Stimulated activated CD4-positive, alpha-beta T cell treated with anti-CD3 and anti-CD28 coated beads, Interleukin-12 subunit alpha, Interleukin-12 subunit beta, amount 100 ng/mL, for 48 hours (primary cell): Measurements from ENCODE around the gene PNPLA2.

Source experiments
- DNase-seq, 3 donors: peaks; one replicate each; pipeline ENCODE4 v3.0.0-alpha.2; 2020; ENCODE audit warnings: low read depth in 2 of 3, low spot score in 1 of 3

Gene PNPLA2

GRCh38 chr11:783581-784015 lies 35.1 kb upstream of the PNPLA2 start:
- DNase-seq = no peak

GRCh38 chr11:786235-787083 lies 32.3 kb upstream of the PNPLA2 start:
- no peak for DNase-seq

- DNase-seq = no peak
These were observed 31.5 kb upstream of the PNPLA2 start for GRCh38 chr11:787084-787675.

GRCh38 chr11:788009-788640 lies 30.6 kb upstream of the PNPLA2 start:
- no peak for DNase-seq

- no peak for DNase-seq
These were observed 29.5 kb upstream of the PNPLA2 start for GRCh38 chr11:788953-789940.

GRCh38 chr11:789943-790342 lies 28.8 kb upstream of the PNPLA2 start, which contains the start of gene CEND1:
Gene CEND1 (minus strand): TSS chr11:790090. CDS start chr11:788576, 1,514 bp downstream.
- DNase-seq = peak in 1 of 3 donors; percentile 51

- DNase-seq = no peak
These were observed 27.8 kb upstream of the PNPLA2 start for GRCh38 chr11:790721-791564.

GRCh38 chr11:791658-792534 lies 26.8 kb upstream of the PNPLA2 start:
- no peak for DNase-seq

GRCh38 chr11:792535-792821 lies 26.2 kb upstream of the PNPLA2 start:
- DNase-seq = no peak

- DNase-seq = no peak
These were observed 25.8 kb upstream of the PNPLA2 start for GRCh38 chr11:792873-793272.

- DNase-seq = no peak
These were observed 25.2 kb upstream of the PNPLA2 start for GRCh38 chr11:793556-793955.

- DNase-seq = no peak
These were observed 24.5 kb upstream of the PNPLA2 start for GRCh38 chr11:794013-794765.

- no peak for DNase-seq
These were observed 23.7 kb upstream of the PNPLA2 start for GRCh38 chr11:794766-795633.

- peak; percentile 74 to 86 (median 80) for DNase-seq
These were observed 22.8 kb upstream of the PNPLA2 start for GRCh38 chr11:795634-796564.

- DNase-seq = no peak
These were observed 22.0 kb upstream of the PNPLA2 start for GRCh38 chr11:796565-797295.
